GM12878 (cell line): ENCODE data around the gene DAPK2. TPM values are rescaled to one million over a fixed set of nuclear protein-coding genes. Genes with fewer than 3 reads are reported as not detected.

Experiments
- CBFB ChIP-seq: IDR thresholded peaks from 2 replicates; pipeline ENCODE4 v1.6.1; 2016; ENCODE audit warnings: antibody characterized with exemption, low read depth
- ETV6 ChIP-seq, 2 experiments: fragments of 450-650 bp in 1 of 2; IDR thresholded peaks in 1 of 2; conservative IDR thresholded peaks in 1 of 2; 2 replicates each; pipeline ENCODE4 v1.6.1; 2014; ENCODE audit warnings: antibody characterized with exemption in 1 of 2, borderline replicate concordance in 1 of 2, low read depth in 1 of 2, mild to moderate bottlenecking in 1 of 2, moderate library complexity in 1 of 2
- KLF5 ChIP-seq: fragments of 450-650 bp; IDR thresholded peaks from 2 replicates; pipeline ENCODE4 v1.6.1; 2014; ENCODE audit warnings: mild to moderate bottlenecking; ENCODE audit not compliant: partially characterized antibody
- LARP7 ChIP-seq: fragments of 450-650 bp; IDR thresholded peaks from 2 replicates; pipeline ENCODE4 v1.6.1; 2017; ENCODE audit warnings: mild to moderate bottlenecking
- MYB ChIP-seq: fragments of 150-350 bp; IDR thresholded peaks from 2 replicates; pipeline ENCODE4 v1.6.1; 2014; ENCODE audit warnings: mild to moderate bottlenecking, low read depth, low read length, borderline replicate concordance
- NBN ChIP-seq: fragments of 450-650 bp; IDR thresholded peaks from 2 replicates; pipeline ENCODE4 v1.6.1; 2016
- NFYA ChIP-seq: IDR thresholded peaks from 2 replicates; pipeline ENCODE4 v1.6.1; 2011; ENCODE audit warnings: low read depth, mild to moderate bottlenecking, low read length, improper control_type of control experiment, borderline replicate concordance
- NR2C2 ChIP-seq: IDR thresholded peaks from 2 replicates; pipeline ENCODE4 v1.6.1; 2011; ENCODE audit warnings: borderline replicate concordance, low read depth; ENCODE audit not compliant: control insufficient read depth, insufficient read length
- RUNX3 ChIP-seq: IDR thresholded peaks from 2 replicates; pipeline ENCODE4 v1.6.1; 2012; ENCODE audit warnings: low read length, inconsistent platforms
- SMAD5 ChIP-seq: IDR thresholded peaks from 2 replicates; pipeline ENCODE4 v1.6.1; 2016; ENCODE audit warnings: antibody characterized with exemption, low read depth
- SREBF1 ChIP-seq: IDR thresholded peaks from 2 replicates; pipeline ENCODE4 v1.6.1; 2012; ENCODE audit warnings: mild to moderate bottlenecking, low read length
- TBL1XR1 ChIP-seq: IDR thresholded peaks from 2 replicates; pipeline ENCODE4 v1.6.1; 2012; ENCODE audit warnings: low read depth, low read length, improper control_type of control experiment
- polyA plus RNA-seq, 11 experiments: library from polyadenylated mRNA; depleted of rRNA in 4 of 11; unstranded in 6 of 11; stranded (reverse) in 5 of 11; fragments of >200 nt; fragmentation: Nextera tagmentation in 4 of 11; fragmentation: Illumina TruSeq in 1 of 11; extraction: Ambion mirVana in 4 of 11; extraction: Trizol in 1 of 11; gene quantifications; 1 replicate in 1 of 11; 2 replicates in 10 of 11; pipeline versions ENCODE4 v1.2.1 to v1.2.3, GENCODE V29; 2011 to 2016; ENCODE audit warnings: inconsistent platforms in 2 of 11, missing spikeins in 2 of 11, low read depth in 1 of 11
- total RNA-seq, 4 experiments: library from RNA; depleted of rRNA in 3 of 4; stranded (reverse); fragments of >200 nt in 3 of 4; fragmentation: Illumina TruSeq in 1 of 4; extraction: Trizol in 1 of 4; gene quantifications; 2 replicates each; pipeline versions ENCODE4 v1.2.1 to v1.2.3, GENCODE V29; 2013 to 2021
- TF ChIP-seq, protein P1 (sequence below): IDR thresholded peaks from 2 replicates; pipeline ENCODE4 v1.6.1; 2011; ENCODE audit warnings: borderline replicate concordance, low read depth, mild to moderate bottlenecking, moderate library complexity, low read length; ENCODE audit not compliant: insufficient read depth, poor library complexity, severe bottlenecking
- TF ChIP-seq, protein P2 (sequence below): fragments of 450-650 bp; IDR thresholded peaks from 2 replicates; pipeline ENCODE4 v1.6.1; 2018; ENCODE audit warnings: borderline replicate concordance, mild to moderate bottlenecking; ENCODE audit not compliant: partially characterized antibody
- TF ChIP-seq, protein P3 (sequence below): fragments of 450-650 bp; IDR thresholded peaks from 2 replicates; pipeline ENCODE4 v1.6.1; 2017; ENCODE audit warnings: low read depth, mild to moderate bottlenecking, moderate library complexity
- TF ChIP-seq, protein P4 (sequence below): fragments of 150-350 bp; IDR thresholded peaks from 2 replicates; pipeline ENCODE4 v1.6.1; 2016; ENCODE audit warnings: low read depth, low read length
- TF ChIP-seq, protein P5 (sequence below): IDR thresholded peaks from 2 replicates; pipeline ENCODE4 v1.6.1; 2012; ENCODE audit warnings: low read length, inconsistent platforms

Gene DAPK2
- total and polyA plus RNA-seq, 10 of the 15 experiments (the other 5 are each of a cell fraction or from before 2014, with no cell fraction given): 0.69 to 8.4 (median 4.1) TPM

DNA sequence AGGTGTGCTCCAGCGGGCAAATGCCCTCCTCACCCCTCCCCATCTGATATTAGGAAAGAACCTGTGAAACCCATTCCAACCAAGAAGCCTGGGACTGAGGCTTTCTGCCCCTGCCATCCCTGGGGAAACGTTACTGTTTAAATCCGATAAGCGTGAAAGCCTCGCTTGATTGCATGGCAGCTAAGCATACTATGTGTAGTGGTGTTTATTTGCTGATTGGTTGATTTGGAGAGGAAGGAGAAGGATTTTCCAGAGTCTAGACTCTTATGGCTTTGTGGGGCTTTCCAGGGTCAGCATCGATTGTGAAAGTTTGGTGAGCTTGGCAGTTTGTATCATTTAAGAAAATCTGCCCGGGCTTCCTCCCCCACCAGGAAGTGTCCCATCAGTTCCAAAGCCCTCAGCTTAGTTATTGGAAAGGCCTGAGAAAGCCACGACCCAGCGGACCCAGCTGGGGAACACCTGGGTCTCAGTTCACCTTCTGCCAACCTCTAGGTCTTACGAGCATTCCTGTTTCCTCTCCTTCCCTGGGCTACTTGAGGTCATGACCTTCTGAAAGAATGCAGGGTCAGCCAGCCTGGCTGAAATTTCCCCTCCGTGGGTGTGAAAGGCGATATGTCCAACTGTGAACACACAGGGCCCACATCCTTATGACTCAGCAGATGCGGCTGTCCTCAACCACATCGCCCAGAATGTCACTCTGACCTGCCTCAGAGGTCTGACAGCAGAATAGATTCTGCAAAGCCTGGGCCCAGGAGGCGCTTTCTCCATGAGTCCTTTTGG, 149.8 kb downstream of the DAPK2 start (continued):
- TF ChIP-seq NFYA (no peak), SREBF1 (no peak), MYB (peak; percentile 83), SMAD5 (no peak), TBL1XR1 (peak; percentile 93), KLF5 (no peak), CBFB (peak; percentile 92), NBN (peak; percentile 94; the same call in 1 of the 2 replicates), RUNX3 (peak; percentile 95), ETV6 (conservative IDR thresholded peaks at IDR 0.05 in 1 of 2, IDR thresholded peaks at IDR 0.05 in 1 of 2; ENCODE audit: borderline replicate concordance in 1 of 2, low read depth in 1 of 2) (peak in 1 of 2 experiments; percentile 84; a peak in 1 of 4 replicates), NR2C2 (peak; percentile 63), LARP7 (no peak)
- TF ChIP-seq, protein P1, sequence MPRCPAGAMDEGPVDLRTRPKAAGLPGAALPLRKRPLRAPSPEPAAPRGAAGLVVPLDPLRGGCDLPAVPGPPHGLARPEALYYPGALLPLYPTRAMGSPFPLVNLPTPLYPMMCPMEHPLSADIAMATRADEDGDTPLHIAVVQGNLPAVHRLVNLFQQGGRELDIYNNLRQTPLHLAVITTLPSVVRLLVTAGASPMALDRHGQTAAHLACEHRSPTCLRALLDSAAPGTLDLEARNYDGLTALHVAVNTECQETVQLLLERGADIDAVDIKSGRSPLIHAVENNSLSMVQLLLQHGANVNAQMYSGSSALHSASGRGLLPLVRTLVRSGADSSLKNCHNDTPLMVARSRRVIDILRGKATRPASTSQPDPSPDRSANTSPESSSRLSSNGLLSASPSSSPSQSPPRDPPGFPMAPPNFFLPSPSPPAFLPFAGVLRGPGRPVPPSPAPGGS: peak; percentile 82
- TF ChIP-seq, protein P2, sequence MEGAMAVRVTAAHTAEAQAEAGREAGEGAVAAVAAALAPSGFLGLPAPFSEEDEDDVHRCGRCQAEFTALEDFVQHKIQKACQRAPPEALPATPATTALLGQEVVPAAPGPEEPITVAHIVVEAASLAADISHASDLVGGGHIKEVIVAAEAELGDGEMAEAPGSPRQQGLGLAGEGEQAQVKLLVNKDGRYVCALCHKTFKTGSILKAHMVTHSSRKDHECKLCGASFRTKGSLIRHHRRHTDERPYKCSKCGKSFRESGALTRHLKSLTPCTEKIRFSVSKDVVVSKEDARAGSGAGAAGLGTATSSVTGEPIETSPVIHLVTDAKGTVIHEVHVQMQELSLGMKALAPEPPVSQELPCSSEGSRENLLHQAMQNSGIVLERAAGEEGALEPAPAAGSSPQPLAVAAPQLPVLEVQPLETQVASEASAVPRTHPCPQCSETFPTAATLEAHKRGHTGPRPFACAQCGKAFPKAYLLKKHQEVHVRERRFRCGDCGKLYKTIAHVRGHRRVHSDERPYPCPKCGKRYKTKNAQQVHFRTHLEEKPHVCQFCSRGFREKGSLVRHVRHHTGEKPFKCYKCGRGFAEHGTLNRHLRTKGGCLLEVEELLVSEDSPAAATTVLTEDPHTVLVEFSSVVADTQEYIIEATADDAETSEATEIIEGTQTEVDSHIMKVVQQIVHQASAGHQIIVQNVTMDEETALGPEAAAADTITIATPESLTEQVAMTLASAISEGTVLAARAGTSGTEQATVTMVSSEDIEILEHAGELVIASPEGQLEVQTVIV: peak; percentile 43
- TF ChIP-seq, protein P3, sequence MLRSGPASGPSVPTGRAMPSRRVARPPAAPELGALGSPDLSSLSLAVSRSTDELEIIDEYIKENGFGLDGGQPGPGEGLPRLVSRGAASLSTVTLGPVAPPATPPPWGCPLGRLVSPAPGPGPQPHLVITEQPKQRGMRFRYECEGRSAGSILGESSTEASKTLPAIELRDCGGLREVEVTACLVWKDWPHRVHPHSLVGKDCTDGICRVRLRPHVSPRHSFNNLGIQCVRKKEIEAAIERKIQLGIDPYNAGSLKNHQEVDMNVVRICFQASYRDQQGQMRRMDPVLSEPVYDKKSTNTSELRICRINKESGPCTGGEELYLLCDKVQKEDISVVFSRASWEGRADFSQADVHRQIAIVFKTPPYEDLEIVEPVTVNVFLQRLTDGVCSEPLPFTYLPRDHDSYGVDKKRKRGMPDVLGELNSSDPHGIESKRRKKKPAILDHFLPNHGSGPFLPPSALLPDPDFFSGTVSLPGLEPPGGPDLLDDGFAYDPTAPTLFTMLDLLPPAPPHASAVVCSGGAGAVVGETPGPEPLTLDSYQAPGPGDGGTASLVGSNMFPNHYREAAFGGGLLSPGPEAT: peak; percentile 98
- TF ChIP-seq, protein P4, sequence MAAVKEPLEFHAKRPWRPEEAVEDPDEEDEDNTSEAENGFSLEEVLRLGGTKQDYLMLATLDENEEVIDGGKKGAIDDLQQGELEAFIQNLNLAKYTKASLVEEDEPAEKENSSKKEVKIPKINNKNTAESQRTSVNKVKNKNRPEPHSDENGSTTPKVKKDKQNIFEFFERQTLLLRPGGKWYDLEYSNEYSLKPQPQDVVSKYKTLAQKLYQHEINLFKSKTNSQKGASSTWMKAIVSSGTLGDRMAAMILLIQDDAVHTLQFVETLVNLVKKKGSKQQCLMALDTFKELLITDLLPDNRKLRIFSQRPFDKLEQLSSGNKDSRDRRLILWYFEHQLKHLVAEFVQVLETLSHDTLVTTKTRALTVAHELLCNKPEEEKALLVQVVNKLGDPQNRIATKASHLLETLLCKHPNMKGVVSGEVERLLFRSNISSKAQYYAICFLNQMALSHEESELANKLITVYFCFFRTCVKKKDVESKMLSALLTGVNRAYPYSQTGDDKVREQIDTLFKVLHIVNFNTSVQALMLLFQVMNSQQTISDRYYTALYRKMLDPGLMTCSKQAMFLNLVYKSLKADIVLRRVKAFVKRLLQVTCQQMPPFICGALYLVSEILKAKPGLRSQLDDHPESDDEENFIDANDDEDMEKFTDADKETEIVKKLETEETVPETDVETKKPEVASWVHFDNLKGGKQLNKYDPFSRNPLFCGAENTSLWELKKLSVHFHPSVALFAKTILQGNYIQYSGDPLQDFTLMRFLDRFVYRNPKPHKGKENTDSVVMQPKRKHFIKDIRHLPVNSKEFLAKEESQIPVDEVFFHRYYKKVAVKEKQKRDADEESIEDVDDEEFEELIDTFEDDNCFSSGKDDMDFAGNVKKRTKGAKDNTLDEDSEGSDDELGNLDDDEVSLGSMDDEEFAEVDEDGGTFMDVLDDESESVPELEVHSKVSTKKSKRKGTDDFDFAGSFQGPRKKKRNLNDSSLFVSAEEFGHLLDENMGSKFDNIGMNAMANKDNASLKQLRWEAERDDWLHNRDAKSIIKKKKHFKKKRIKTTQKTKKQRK: no peak
- TF ChIP-seq, protein P5, sequence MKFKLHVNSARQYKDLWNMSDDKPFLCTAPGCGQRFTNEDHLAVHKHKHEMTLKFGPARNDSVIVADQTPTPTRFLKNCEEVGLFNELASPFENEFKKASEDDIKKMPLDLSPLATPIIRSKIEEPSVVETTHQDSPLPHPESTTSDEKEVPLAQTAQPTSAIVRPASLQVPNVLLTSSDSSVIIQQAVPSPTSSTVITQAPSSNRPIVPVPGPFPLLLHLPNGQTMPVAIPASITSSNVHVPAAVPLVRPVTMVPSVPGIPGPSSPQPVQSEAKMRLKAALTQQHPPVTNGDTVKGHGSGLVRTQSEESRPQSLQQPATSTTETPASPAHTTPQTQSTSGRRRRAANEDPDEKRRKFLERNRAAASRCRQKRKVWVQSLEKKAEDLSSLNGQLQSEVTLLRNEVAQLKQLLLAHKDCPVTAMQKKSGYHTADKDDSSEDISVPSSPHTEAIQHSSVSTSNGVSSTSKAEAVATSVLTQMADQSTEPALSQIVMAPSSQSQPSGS: peak; percentile 70
